Endometrial microvascular endothelial cells (primary cell): ENCODE measurements around the gene ARL5A. TPM values are rescaled to one million over a fixed set of nuclear protein-coding genes. Genes with fewer than 3 reads are reported as not detected.
"Not testable (repeated sequence)": the region's sequence is repeated elsewhere in the genome, so short reads cannot be mapped to it uniquely, and the experiment has no call there.

Source experiments
- in situ Hi-C: cut with HindIII; loops from 2 replicates; pipeline ENCODE4 v1.10.0; 2017; ENCODE audit warnings: low sequenced_read_pairs, low pct_unique_long_range_greater_than_20kb; ENCODE audit errors: inconsistent ontology term
- total RNA-seq: library from RNA; depleted of rRNA; stranded (reverse); fragments of >200 nt; gene quantifications from one replicate; pipeline ENCODE4 v1.2.3, GENCODE V29; 2015; ENCODE audit errors: inconsistent ontology term

Gene ARL5A
- total RNA-seq, 1 donor from 2014 or later = 34.0 TPM

GRCh38 chr2:151805961-151806360 is 22.3 kb downstream of the ARL5A start:
- in situ Hi-C loops = no loop called here

- in situ Hi-C loops = no loop called here
Measured at GRCh38 chr2:151805343-151805742, 22.9 kb downstream of the ARL5A start.

GRCh38 chr2:151803811-151804210 is 24.4 kb downstream of the ARL5A start:
- in situ Hi-C loops = no loop called here

GRCh38 chr2:151802315-151802714 is 25.9 kb downstream of the ARL5A start:
- in situ Hi-C loops = no loop called here

- in situ Hi-C loops = no loop called here
Measured at GRCh38 chr2:151799886-151800292, 28.3 kb downstream of the ARL5A start.

GRCh38 chr2:151796774-151797173 is 31.4 kb downstream of the ARL5A start:
- in situ Hi-C loops = no loop called here

GRCh38 chr2:151795646-151796240 is 32.5 kb downstream of the ARL5A start:
- in situ Hi-C loops = no loop called here

- in situ Hi-C loops = not testable (repeated sequence)
Measured at GRCh38 chr2:151794422-151794821, 33.8 kb downstream of the ARL5A start.

GRCh38 chr2:151793123-151793522 is 35.1 kb downstream of the ARL5A start:
- in situ Hi-C loops = no loop called here

- in situ Hi-C loops = no loop called here
Measured at GRCh38 chr2:151792589-151792988, 35.6 kb downstream of the ARL5A start.

GRCh38 chr2:151791545-151791944 is 36.7 kb downstream of the ARL5A start:
- in situ Hi-C loops = no loop called here

GRCh38 chr2:151790689-151791088 is 37.5 kb downstream of the ARL5A start:
- in situ Hi-C loops = no loop called here

- in situ Hi-C loops = no loop called here
Measured at GRCh38 chr2:151789055-151789834, 39.0 kb downstream of the ARL5A start.

GRCh38 chr2:151786483-151786882 is 41.7 kb downstream of the ARL5A start:
- in situ Hi-C loops = no loop called here

- in situ Hi-C loops = no loop called here
Measured at GRCh38 chr2:151786077-151786476, 42.1 kb downstream of the ARL5A start.

GRCh38 chr2:151783133-151783520 is 45.1 kb downstream of the ARL5A start:
- in situ Hi-C loops = no loop called here

GRCh38 chr2:151782378-151783132 is 45.7 kb downstream of the ARL5A start:
- in situ Hi-C loops = no loop called here

GRCh38 chr2:151781642-151782041 is 46.6 kb downstream of the ARL5A start:
- in situ Hi-C loops = no loop called here

GRCh38 chr2:151780938-151781337 is 47.3 kb downstream of the ARL5A start:
- in situ Hi-C loops = no loop called here

- in situ Hi-C loops = no loop called here
Measured at GRCh38 chr2:151777935-151778334, 50.3 kb downstream of the ARL5A start.
